Measurements from ENCODE around the gene TSPAN9.

- TF ChIP-seq, protein P1, sequence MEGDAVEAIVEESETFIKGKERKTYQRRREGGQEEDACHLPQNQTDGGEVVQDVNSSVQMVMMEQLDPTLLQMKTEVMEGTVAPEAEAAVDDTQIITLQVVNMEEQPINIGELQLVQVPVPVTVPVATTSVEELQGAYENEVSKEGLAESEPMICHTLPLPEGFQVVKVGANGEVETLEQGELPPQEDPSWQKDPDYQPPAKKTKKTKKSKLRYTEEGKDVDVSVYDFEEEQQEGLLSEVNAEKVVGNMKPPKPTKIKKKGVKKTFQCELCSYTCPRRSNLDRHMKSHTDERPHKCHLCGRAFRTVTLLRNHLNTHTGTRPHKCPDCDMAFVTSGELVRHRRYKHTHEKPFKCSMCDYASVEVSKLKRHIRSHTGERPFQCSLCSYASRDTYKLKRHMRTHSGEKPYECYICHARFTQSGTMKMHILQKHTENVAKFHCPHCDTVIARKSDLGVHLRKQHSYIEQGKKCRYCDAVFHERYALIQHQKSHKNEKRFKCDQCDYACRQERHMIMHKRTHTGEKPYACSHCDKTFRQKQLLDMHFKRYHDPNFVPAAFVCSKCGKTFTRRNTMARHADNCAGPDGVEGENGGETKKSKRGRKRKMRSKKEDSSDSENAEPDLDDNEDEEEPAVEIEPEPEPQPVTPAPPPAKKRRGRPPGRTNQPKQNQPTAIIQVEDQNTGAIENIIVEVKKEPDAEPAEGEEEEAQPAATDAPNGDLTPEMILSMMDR (conservative IDR thresholded peaks at IDR 0.05; ENCODE audit: low read depth, low read length): no peak
- TF ChIP-seq EZH2 (IDR thresholded peaks at IDR 0.05; ENCODE audit: borderline replicate concordance, low read depth, low read length, poor library complexity, severe bottlenecking): no peak
These were observed 136.0 kb downstream of the TSPAN9 start for GRCh38 chr12:3213188-3213587.
